Right atrium auricular region (tissue), 2 donors: ENCODE results near the gene MYH11. TPM values are rescaled to one million over a fixed set of nuclear protein-coding genes. Genes with fewer than 3 reads are reported as not detected.

Experiments used
- DNase-seq: peaks from one replicate; pipeline ENCODE4 v3.0.0-alpha.2; 2019; ENCODE audit warnings: low spot score
- H3K27ac ChIP-seq, 2 donors: fragments of 200-600 bp; sonication (generic); 1 replicate in 1 of 2; 2 replicates in 1 of 2; pipeline ENCODE4 v1.5.1; 2016 to 2019
- H3K27me3 ChIP-seq, 2 donors: fragments of 200-600 bp; sonication (generic); one replicate each; pipeline versions ENCODE4 v1.5.1 to v1.6.0; 2017 to 2019
- H3K36me3 ChIP-seq: fragments of 200-600 bp; sonication (generic); one replicate; pipeline ENCODE4 v1.5.1; 2016
- H3K4me1 ChIP-seq, 2 donors: fragments of 200-600 bp; sonication (generic); one replicate each; pipeline versions ENCODE4 v1.5.1 to v1.6.0; 2017 to 2019
- H3K4me3 ChIP-seq, 2 donors: fragments of 200-600 bp; sonication (generic); 1 replicate in 1 of 2; 2 replicates in 1 of 2; pipeline ENCODE4 v1.5.1; 2017 to 2019; ENCODE audit warnings: mild to moderate bottlenecking in 1 of 2, moderate library complexity in 1 of 2
- H3K9me3 ChIP-seq, 2 donors: fragments of 200-600 bp; sonication (generic); one replicate each; pipeline ENCODE4 v1.5.1; 2019
- total RNA-seq, 2 donors: library from RNA; depleted of rRNA; stranded (reverse); fragments of >200 nt; gene quantifications; one replicate each; pipeline ENCODE4 v1.1.0, GENCODE V29; 2016
- TF ChIP-seq, protein P1 (sequence below), 2 donors: fragments of 200-600 bp; sonication (generic); IDR thresholded peaks; one replicate each; pipeline ENCODE4 v1.5.1; 2019; ENCODE audit warnings: antibody characterized with exemption in 2 of 2

The MYH11 gene
- total RNA-seq, 2 donors from 2014 or later: 60.8 to 89.0 TPM

DNA sequence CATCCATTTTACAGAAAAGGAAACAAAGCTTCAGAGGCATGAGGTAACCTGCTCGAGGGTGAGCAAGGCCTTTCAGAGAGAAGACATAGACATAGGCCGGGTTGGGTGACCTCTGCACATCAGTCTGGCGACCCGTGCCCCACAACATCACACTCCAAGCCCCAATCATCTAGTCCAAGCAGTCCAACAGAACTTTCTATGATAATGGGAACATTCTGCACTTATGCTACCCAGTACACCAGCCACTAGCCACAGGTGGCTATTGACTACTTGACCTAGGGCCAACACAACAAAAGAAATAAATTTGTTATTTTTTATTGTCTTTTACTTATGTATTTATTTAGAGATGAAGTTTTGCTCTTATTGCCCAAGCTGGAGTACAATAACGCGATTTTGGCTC is 20.8 kb downstream of the MYH11 start:
- Histone ChIP-seq H3K9me3 (no peaks in the 10 kb centered on the region), H3K36me3 (no peaks in the 10 kb centered on the region), H3K27me3 (no peaks in the 10 kb centered on the region), H3K4me1 (peaks cover 0 to 6% of the 10 kb centered on the region in 2 donors), H3K27ac (no peak overlapping the region), H3K4me3 (no peak overlapping the region)
- TF ChIP-seq, protein P1, sequence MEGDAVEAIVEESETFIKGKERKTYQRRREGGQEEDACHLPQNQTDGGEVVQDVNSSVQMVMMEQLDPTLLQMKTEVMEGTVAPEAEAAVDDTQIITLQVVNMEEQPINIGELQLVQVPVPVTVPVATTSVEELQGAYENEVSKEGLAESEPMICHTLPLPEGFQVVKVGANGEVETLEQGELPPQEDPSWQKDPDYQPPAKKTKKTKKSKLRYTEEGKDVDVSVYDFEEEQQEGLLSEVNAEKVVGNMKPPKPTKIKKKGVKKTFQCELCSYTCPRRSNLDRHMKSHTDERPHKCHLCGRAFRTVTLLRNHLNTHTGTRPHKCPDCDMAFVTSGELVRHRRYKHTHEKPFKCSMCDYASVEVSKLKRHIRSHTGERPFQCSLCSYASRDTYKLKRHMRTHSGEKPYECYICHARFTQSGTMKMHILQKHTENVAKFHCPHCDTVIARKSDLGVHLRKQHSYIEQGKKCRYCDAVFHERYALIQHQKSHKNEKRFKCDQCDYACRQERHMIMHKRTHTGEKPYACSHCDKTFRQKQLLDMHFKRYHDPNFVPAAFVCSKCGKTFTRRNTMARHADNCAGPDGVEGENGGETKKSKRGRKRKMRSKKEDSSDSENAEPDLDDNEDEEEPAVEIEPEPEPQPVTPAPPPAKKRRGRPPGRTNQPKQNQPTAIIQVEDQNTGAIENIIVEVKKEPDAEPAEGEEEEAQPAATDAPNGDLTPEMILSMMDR (IDR thresholded peaks at IDR 0.05): no peak
- no peak for DNase-seq

DNA sequence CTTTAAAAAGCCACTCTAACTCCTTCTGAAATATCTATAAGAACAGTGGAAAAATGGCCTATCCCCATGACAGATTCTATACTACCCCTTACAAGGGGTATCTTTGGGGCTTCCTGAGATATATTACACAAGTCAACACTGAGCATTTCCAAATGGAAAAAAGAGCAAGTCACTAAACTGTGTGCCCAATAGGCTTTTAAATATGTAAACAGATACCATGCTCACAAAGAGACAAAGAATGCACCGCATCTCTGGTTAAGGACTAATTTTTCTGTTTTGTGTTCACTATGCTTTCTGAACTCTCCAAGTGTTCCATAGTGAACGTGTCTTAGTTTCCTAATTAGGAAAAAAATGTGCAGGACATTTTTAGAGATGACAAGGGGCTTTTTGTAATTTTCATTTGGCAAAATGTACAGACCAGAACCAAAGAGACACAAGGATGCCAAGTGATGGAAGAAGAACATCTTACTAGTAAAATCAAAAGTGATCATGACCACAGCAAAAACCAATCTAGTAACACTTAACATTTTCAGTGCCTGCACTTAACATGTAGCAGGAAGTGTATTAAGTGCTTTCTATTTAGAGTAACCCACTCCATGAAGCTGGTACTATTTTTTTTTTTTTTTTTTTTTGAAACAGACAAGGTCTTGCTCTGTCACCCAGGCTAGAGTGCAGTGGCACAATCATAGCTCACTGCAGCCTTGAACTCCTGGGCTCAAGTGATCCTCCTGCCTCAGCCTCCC is 21.5 kb downstream of the MYH11 start:
- TF ChIP-seq, protein P1 (IDR thresholded peaks at IDR 0.05): no peak
- no peaks in the 10 kb centered on the region for H3K9me3 ChIP-seq
- H3K36me3 ChIP-seq: no peaks in the 10 kb centered on the region
- no peak for DNase-seq
- H3K27ac ChIP-seq: no peak overlapping the region
- peaks cover 0 to 6% of the 10 kb centered on the region in 2 donors for H3K4me1 ChIP-seq
- no peaks in the 10 kb centered on the region for H3K27me3 ChIP-seq
- no peak overlapping the region for H3K4me3 ChIP-seq

DNA sequence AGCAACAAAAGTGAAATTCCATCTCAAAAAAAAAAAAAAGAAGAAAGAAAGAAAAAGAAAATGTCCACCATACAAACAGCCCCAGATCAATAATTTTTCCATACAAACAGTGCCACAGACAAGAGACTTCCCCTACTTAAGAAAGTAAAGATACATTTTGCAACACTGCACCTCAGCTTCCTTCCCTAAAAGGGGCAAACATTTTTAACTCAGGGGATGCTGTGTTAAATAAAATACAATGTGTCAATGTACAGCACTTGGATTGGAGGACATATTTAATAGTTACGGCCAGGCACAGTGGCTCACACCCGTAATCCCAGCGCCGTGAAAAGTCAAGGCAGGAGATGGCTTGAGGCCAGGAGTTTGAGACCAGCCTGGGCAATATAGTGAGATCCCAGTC is 22.3 kb downstream of the MYH11 start:
- H3K27ac ChIP-seq: no peak overlapping the region
- H3K9me3 ChIP-seq: no peaks in the 10 kb centered on the region
- H3K4me3 ChIP-seq: no peak overlapping the region
- TF ChIP-seq, protein P1 (IDR thresholded peaks at IDR 0.05): no peak
- H3K27me3 ChIP-seq: no peaks in the 10 kb centered on the region
- DNase-seq: no peak
- H3K36me3 ChIP-seq: no peaks in the 10 kb centered on the region
- peaks cover 0 to 6% of the 10 kb centered on the region in 2 donors for H3K4me1 ChIP-seq

DNA sequence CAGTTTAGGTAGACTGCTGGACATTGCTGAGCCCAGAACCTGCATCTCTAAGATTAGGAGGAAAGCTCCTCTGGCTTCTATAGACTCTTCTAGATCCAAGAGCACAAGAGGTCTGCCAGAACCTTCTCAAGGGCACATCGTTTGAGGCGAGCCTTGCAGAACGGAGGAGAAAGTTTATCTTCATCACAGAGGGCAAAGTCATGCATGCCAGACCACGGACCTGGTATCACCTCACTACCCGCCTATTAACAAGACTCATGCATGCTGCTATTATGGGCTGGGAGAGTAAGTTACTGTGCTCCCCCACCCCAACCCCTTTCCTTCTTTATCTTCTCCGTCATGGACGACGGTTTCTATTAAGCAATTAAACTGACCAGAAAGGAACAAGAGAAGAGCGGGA is 23.3 kb downstream of the MYH11 start:
- no peak for DNase-seq
- Histone ChIP-seq H3K36me3 (no peaks in the 10 kb centered on the region), H3K4me3 (no peak overlapping the region), H3K9me3 (no peaks in the 10 kb centered on the region), H3K27ac (no peak overlapping the region), H3K27me3 (no peaks in the 10 kb centered on the region), H3K4me1 (peaks cover 0 to 6% of the 10 kb centered on the region in 2 donors)
- TF ChIP-seq, protein P1 (IDR thresholded peaks at IDR 0.05): no peak

DNA sequence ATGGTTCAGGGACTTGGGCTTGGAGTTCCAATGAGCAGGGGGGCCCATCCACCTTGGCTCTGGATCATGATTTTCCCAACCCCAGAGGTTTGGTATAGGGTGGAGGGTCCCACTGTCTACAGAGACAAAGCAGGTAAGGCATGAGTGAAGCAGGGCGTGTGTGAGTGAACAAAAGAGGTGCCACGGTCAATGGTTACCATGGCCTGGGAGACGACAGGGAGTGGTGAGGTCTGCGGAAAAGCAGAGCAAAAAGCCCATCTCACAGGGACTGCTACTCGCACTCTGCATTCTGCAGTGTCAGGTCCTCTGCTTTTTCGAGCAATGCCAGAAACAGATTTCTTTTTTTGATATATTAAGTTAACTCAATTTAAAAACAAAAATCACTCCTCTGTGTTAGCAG is 24.6 kb downstream of the MYH11 start:
- no peak overlapping the region for H3K27ac ChIP-seq
- H3K4me1 ChIP-seq: peaks cover 0 to 6% of the 10 kb centered on the region in 2 donors
- no peak overlapping the region for H3K4me3 ChIP-seq

More for the DNA sequence above, 24.6 kb downstream of the MYH11 start:
- no peak for DNase-seq
- no peaks in the 10 kb centered on the region for H3K9me3 ChIP-seq
- TF ChIP-seq, protein P1 (IDR thresholded peaks at IDR 0.05): no peak
- H3K27me3 ChIP-seq: no peaks in the 10 kb centered on the region
- no peaks in the 10 kb centered on the region for H3K36me3 ChIP-seq
